ENCODE data around the gene AHDC1.

AHDC1 gene

DNA sequence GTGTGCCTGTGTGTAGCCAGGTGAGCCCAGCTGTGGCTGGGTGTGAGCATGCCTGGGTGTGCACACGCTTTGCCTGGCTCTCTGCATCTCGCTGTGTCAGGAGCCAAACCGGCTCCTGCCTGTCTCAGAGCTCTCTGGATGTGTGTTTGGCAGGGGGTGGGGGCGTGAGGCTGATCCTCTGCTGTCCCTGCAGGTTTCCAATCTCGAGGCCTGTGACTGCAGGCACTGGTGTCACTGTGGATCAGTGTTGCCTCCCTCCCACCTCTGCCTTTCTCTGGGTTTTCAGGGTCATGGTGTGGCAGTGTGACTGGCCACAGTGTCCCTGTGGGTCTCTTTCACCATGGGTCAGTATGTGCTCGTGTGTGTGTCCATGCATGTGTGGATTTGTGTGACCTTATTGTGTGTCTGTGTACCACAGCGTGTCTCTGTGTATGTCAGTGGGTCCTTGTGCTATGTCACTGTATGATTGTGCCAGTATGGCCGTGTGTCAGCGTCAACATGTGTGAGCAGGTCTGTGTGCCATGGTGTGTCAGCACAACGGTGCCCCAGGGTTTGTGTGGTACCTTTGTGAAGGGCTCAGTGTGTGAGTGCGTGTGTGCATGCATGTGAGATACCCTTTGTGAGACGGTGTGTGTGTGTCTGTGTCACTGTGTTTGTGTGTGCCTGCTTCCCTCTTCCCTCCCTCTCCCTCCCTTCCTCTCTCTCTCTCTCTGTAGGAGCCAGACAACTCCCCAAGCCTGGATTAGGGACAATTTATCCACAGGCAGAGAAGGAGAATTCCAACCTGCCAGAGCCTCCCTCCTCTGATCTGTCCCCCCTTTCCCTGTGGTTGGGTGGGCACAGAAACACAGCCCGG, 43.4 kb downstream of the AHDC1 start:
- ATAC-seq: no peak
- TF ChIP-seq ISL1 (CRISPR knock-in tag; IDR thresholded peaks at IDR 0.05) (no peak), ZFP3 (CRISPR knock-in tag; IDR thresholded peaks at IDR 0.05) (no peak), SNAI2 (CRISPR knock-in tag; IDR thresholded peaks at IDR 0.05) (no peak), ZNF565 (CRISPR knock-in tag; conservative IDR thresholded peaks at IDR 0.05; ENCODE audit: low read depth) (no peak), PPARA (CRISPR knock-in tag; IDR thresholded peaks at IDR 0.05; ENCODE audit: borderline replicate concordance) (no peak), ARNTL (CRISPR knock-in tag; IDR thresholded peaks at IDR 0.05; ENCODE audit: borderline replicate concordance, low read depth) (no peak), BACH2 (CRISPR knock-in tag; IDR thresholded peaks at IDR 0.05; ENCODE audit: borderline replicate concordance) (no peak), RARB (CRISPR knock-in tag; IDR thresholded peaks at IDR 0.05) (no peak), CSDC2 (CRISPR knock-in tag; IDR thresholded peaks at IDR 0.05) (no peak), CREB5 (CRISPR knock-in tag; IDR thresholded peaks at IDR 0.05; ENCODE audit: low read depth) (no peak), PATZ1 (CRISPR knock-in tag; IDR thresholded peaks at IDR 0.05; ENCODE audit: borderline replicate concordance) (no peak), OSR1 (CRISPR knock-in tag; IDR thresholded peaks at IDR 0.05) (no peak), ZC3H10 (CRISPR knock-in tag; IDR thresholded peaks at IDR 0.05) (no peak), ESRRG (CRISPR knock-in tag; IDR thresholded peaks at IDR 0.05) (no peak), TCF4 (CRISPR knock-in tag; IDR thresholded peaks at IDR 0.05; ENCODE audit: borderline replicate concordance) (no peak), CSRNP3 (CRISPR knock-in tag; IDR thresholded peaks at IDR 0.05) (no peak), ZFP30 (CRISPR knock-in tag; IDR thresholded peaks at IDR 0.05) (no peak), TOX (CRISPR knock-in tag; IDR thresholded peaks at IDR 0.05; ENCODE audit: borderline replicate concordance) (no peak), GLIS3 (CRISPR knock-in tag; IDR thresholded peaks at IDR 0.05) (no peak)
- TF ChIP-seq, protein P1, sequence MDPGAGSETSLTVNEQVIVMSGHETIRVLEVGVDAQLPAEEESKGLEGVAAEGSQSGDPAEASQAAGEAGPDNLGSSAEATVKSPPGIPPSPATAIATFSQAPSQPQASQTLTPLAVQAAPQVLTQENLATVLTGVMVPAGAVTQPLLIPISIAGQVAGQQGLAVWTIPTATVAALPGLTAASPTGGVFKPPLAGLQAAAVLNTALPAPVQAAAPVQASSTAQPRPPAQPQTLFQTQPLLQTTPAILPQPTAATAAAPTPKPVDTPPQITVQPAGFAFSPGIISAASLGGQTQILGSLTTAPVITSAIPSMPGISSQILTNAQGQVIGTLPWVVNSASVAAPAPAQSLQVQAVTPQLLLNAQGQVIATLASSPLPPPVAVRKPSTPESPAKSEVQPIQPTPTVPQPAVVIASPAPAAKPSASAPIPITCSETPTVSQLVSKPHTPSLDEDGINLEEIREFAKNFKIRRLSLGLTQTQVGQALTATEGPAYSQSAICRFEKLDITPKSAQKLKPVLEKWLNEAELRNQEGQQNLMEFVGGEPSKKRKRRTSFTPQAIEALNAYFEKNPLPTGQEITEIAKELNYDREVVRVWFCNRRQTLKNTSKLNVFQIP (CRISPR knock-in tag; IDR thresholded peaks at IDR 0.05; ENCODE audit: borderline replicate concordance, low read depth): no peak

DNA sequence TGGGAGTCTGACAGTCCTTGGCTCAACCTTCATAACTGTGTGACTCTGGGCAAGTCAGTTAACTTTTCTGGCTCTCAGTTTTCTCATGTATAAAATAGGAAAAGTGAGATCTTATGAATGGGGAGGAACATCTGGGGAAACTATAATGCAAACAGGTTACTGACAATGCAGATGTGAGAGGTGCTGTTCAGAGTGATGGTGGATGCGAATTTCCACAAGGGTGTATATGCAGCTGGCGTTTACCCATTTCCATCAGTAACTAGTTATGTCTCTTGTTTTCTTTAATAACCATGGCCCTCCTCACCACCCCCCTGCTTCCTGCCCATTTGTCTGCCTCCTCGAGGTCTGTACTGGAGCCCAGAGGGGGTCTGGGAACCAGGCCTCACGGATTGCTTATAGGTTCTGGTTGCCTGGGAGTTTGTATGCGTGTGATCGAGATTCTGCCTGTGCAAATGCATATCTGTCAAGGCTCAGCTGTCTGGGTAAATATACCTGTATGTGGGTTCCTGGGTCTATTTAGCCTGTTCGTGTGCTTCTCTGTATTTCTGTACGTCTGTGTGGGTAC, 44.4 kb downstream of the AHDC1 start:
- TF ChIP-seq TSHZ2 (CRISPR knock-in tag; IDR thresholded peaks at IDR 0.05) (no peak), ESRRG (CRISPR knock-in tag; IDR thresholded peaks at IDR 0.05) (no peak), ARNTL (CRISPR knock-in tag; IDR thresholded peaks at IDR 0.05; ENCODE audit: borderline replicate concordance, low read depth) (no peak), CREB5 (CRISPR knock-in tag; IDR thresholded peaks at IDR 0.05; ENCODE audit: low read depth) (no peak), RARB (CRISPR knock-in tag; IDR thresholded peaks at IDR 0.05) (no peak), PATZ1 (CRISPR knock-in tag; IDR thresholded peaks at IDR 0.05; ENCODE audit: borderline replicate concordance) (no peak)
- no peak for ATAC-seq

Measured in SK-N-SH treated with all-trans-retinoic acid at 6 μM for 48 hours (cell line).